Activated CD8-positive, alpha-beta T cell treated with anti-CD3 and anti-CD28 coated beads, Interleukin-2, amount 10 ng/mL, durations not matched to agents 7 days and 5 days (primary cell): Measurements from ENCODE around the gene STX1B. TPM values are rescaled to one million over a fixed set of nuclear protein-coding genes. Genes with fewer than 3 reads are reported as not detected.

Experiments
- ATAC-seq: fragments of 150-1000 bp; cut with Tn5 transposase; one replicate; pipeline ENCODE4 v1.10.0; 2021; ENCODE audit warnings: moderate library complexity
- CTCF ChIA-PET: fragments of 350-600 bp; sonication (Branson Sonifier 250); formaldehyde crosslinking; loops from one replicate; lab custom pipeline; 2021; ENCODE audit warnings: antibody characterized with exemption; lab: Charles Lee
- POLR2A ChIA-PET: fragments of 350-600 bp; sonication (Branson Sonifier 250); formaldehyde crosslinking; loops from one replicate; lab custom pipeline; 2021; ENCODE audit warnings: antibody characterized with exemption; lab: Charles Lee
- DNase-seq: peaks from one replicate; pipeline ENCODE4 v3.0.0-alpha.2; 2020
- H3K27ac Mint-ChIP-seq: one replicate; pipeline ENCODE4 v1.8.0; 2021; ENCODE audit warnings: mild to moderate bottlenecking, mixed read lengths
- H3K27me3 Mint-ChIP-seq: one replicate; pipeline ENCODE4 v1.8.0; 2021; ENCODE audit warnings: low read depth, mixed read lengths
- H3K36me3 Mint-ChIP-seq: one replicate; pipeline ENCODE4 v1.8.0; 2021; ENCODE audit warnings: low read depth, mixed read lengths
- H3K4me1 Mint-ChIP-seq: one replicate; pipeline ENCODE4 v1.8.0; 2021; ENCODE audit warnings: low read depth, mixed read lengths
- H3K4me3 Mint-ChIP-seq: one replicate; pipeline ENCODE4 v1.8.0; 2021; ENCODE audit warnings: mild to moderate bottlenecking, mixed read lengths
- H3K9me3 Mint-ChIP-seq: one replicate; pipeline ENCODE4 v1.8.0; 2022; ENCODE audit warnings: mixed read lengths; ENCODE audit not compliant: insufficient read depth
- total RNA-seq, 2 experiments: library from RNA; stranded (reverse); gene quantifications; one replicate each; pipeline ENCODE4 v1.2.3, GENCODE V29; 2021

The STX1B gene
- total RNA-seq, 2 experiments from 2014 or later, result 1.7 to 2.2 TPM

DNA sequence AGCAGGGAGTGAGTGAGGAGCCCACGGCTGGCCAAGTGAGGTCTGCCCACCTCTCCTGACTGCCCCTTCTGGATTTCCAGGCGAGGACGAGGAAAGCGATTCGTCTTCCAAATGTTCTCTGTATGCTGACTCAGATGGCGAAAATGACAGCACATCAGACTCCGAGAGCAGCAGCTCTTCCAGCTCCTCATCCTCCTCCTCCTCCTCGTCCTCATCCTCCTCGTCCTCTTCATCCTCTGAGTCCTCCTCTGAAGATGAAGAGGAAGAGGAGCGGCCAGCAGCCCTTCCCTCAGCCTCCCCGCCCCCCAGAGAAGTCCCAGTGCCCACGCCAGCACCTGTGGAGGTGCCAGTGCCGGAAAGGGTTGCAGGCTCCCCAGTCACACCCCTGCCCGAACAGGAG, 39.1 kb downstream of the STX1B start:
- Mint-ChIP-seq H3K36me3 (peaks cover 65% of the 10 kb centered on the region), H3K9me3 (no peaks in the 10 kb centered on the region), H3K4me1 (no peaks in the 10 kb centered on the region), H3K27me3 (no peaks in the 10 kb centered on the region), H3K4me3 (no peak overlapping the region), H3K27ac (no peak overlapping the region)
- ChIA-PET CTCF (interaction anchor here (1.2 kb wide), 1 partner anchor 12 kb away, joined by 3 read pairs; no protein-coding TSS in a partner anchor), POLR2A (no interaction called here)
- DNase-seq, result no peak
- no peak for ATAC-seq

DNA sequence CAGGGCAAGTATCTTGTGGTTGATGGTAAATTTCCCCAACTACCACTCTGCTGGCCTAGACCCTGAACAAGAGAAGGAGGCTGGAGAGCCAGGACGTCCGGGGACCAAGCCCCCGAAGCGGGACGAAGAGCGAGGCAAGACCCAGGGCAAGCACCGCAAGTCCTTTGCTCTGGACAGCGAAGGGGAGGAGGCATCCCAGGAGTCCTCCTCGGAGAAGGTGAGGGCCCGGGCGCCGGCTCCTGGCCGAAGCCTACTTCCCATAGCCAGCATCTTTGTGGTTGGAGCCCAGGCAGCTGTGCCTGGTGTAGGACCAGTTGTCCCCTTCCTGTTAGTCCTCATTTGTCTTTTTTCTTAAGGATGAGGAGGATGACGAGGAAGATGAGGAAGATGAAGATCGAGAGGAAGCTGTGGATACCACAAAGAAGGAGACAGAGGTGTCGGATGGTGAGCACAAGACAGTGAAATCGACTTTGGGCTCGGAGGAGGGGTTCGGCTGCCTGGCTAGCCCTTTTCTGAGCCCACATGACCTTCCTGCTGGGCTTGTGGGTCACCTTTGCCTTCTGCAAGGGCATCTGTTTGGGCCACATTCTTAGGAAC, 41.1 kb downstream of the STX1B start:
- Mint-ChIP-seq H3K4me3 (no peak overlapping the region), H3K27me3 (no peaks in the 10 kb centered on the region), H3K9me3 (no peaks in the 10 kb centered on the region), H3K4me1 (no peaks in the 10 kb centered on the region), H3K27ac (no peak overlapping the region), H3K36me3 (peaks cover 69% of the 10 kb centered on the region)
- POLR2A ChIA-PET, result interaction anchor here (0.6 kb wide), 1 partner anchor 114 kb away, joined by 3 read pairs; no protein-coding TSS in a partner anchor
- CTCF ChIA-PET, result interaction anchor here (0.6 to 1.2 kb wide), 3 partner anchors 15 to 173 kb away, joined by 3 to 4 read pairs (median 3); partner anchors contain the start of genes HSD3B7 and VKORC1
- no peak for ATAC-seq
- DNase-seq, result no peak

DNA sequence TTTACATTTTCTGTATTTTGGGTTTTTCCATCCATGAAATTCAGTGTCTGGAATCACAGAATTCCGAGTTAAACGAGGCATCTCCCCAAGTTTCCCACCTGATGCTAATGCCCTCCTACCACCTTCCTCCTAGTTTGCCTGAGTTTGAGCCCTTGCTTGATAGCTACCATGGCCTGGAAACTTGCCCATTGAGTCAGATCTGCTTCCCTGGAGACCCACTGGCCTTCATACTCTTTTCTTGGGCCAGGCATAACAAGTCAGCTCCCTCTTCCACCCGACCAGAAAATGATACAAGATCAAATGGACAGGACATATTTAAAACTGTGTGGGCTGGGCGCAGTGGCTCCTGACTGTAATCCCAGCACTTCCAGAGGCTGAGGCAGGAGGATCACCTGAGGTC, 42.6 kb downstream of the STX1B start:
- Mint-ChIP-seq H3K36me3 (peaks cover 66% of the 10 kb centered on the region), H3K9me3 (no peaks in the 10 kb centered on the region), H3K27ac (no peak overlapping the region), H3K4me1 (no peaks in the 10 kb centered on the region), H3K27me3 (no peaks in the 10 kb centered on the region), H3K4me3 (no peak overlapping the region)
- ATAC-seq, result no peak
- ChIA-PET CTCF (no interaction called here), POLR2A (no interaction called here)
- DNase-seq, result no peak

DNA sequence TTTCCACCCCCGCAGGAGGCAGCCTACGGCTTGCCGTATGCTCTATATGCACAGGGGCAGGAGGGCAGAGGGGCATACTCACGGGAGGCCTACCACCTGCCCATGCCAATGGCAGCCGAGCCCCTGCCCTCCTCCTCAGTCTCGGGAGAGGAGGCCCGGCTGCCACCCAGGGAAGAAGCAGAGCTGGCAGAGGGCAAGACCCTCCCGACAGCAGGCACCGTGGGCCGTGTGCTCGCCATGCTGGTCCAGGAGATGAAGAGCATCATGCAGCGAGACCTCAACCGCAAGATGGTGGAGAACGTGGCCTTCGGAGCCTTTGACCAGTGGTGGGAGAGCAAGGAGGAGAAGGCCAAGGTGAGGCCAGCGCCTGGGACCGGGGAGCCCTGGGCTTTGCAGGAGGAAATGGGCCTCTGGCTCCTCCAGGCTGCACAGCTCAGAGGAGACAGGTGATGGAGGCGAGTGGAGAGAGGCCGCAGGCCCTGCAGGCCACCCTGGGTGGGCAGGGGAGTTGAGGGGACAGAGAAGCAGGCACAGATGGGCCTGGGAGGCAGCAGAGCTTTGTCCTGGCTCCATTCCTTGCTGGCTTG, 44.3 kb downstream of the STX1B start:
- H3K27ac Mint-ChIP-seq, result no peak overlapping the region
- DNase-seq (no peak), ATAC-seq (no peak)
- H3K4me1 Mint-ChIP-seq, result no peaks in the 10 kb centered on the region
- ChIA-PET POLR2A (interaction anchor here (0.5 to 1.3 kb wide), 4 partner anchors 12 to 511 kb away, joined by 3 read pairs; no protein-coding TSS in a partner anchor), CTCF (no interaction called here)
- H3K9me3 Mint-ChIP-seq, result no peaks in the 10 kb centered on the region
- H3K27me3 Mint-ChIP-seq, result no peaks in the 10 kb centered on the region
- no peak overlapping the region for H3K4me3 Mint-ChIP-seq
- peaks cover 63% of the 10 kb centered on the region for H3K36me3 Mint-ChIP-seq

DNA sequence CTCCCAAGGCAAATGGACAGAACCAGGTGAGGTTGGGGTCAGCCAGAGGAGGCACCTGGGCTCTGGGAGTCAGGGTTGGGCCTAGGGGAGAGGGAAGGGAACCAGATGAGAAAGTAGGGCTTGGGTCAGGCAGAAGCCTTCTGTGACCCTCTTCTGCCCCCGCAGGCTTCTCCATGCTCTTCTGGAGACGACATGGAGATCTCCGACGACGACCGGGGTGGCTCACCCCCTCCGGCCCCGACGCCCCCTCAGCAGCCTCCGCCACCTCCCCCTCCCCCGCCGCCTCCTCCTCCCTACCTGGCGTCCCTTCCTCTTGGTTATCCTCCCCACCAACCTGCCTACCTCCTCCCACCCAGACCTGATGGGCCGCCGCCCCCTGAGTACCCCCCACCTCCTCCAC, 45.0 kb downstream of the STX1B start:
- no peaks in the 10 kb centered on the region for H3K27me3 Mint-ChIP-seq
- DNase-seq (no peak), ATAC-seq (no peak)
- ChIA-PET CTCF (no interaction called here), POLR2A (interaction anchor here (0.6 kb wide), 1 partner anchor 198 kb away, joined by 3 read pairs; no protein-coding TSS in a partner anchor)
- H3K4me1 Mint-ChIP-seq, result peaks cover under 1% of the 10 kb centered on the region
- H3K27ac Mint-ChIP-seq, result no peak overlapping the region
- peaks cover 61% of the 10 kb centered on the region for H3K36me3 Mint-ChIP-seq
- H3K4me3 Mint-ChIP-seq, result no peak overlapping the region
- H3K9me3 Mint-ChIP-seq, result no peaks in the 10 kb centered on the region

DNA sequence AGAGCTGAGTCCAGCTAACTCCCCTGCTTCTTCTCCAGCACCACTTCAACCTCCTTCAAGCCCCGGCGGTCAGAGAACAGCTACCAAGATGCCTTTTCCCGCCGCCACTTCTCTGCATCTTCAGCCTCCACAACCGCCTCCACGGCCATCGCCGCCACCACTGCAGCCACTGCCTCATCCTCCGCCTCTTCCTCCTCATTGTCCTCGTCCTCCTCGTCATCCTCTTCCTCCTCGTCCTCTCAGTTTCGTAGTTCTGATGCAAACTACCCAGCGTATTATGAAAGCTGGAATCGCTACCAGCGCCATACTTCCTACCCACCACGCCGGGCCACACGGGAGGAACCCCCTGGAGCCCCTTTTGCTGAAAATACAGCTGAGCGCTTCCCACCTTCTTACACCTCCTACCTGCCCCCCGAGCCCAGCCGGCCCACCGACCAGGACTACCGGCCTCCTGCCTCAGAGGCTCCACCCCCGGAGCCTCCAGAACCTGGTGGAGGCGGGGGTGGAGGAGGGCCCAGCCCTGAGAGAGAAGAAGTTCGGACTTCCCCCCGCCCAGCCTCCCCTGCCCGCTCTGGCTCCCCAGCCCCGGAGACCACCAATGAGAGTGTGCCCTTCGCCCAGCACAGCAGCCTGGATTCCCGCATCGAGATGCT, 45.7 kb downstream of the STX1B start:
- no peak for DNase-seq
- H3K36me3 Mint-ChIP-seq, result peaks cover 67% of the 10 kb centered on the region
- POLR2A ChIA-PET, result no interaction called here
- H3K27me3 Mint-ChIP-seq, result no peaks in the 10 kb centered on the region
- H3K9me3 Mint-ChIP-seq, result no peaks in the 10 kb centered on the region
- H3K4me3 Mint-ChIP-seq, result no peak overlapping the region
- no peak for ATAC-seq
- CTCF ChIA-PET, result interaction anchor here (1.1 kb wide), 1 partner anchor 20 kb away, joined by 3 read pairs; the partner anchor contains the start of gene HSD3B7
- peaks cover 8% of the 10 kb centered on the region for H3K4me1 Mint-ChIP-seq
- no peak overlapping the region for H3K27ac Mint-ChIP-seq

DNA sequence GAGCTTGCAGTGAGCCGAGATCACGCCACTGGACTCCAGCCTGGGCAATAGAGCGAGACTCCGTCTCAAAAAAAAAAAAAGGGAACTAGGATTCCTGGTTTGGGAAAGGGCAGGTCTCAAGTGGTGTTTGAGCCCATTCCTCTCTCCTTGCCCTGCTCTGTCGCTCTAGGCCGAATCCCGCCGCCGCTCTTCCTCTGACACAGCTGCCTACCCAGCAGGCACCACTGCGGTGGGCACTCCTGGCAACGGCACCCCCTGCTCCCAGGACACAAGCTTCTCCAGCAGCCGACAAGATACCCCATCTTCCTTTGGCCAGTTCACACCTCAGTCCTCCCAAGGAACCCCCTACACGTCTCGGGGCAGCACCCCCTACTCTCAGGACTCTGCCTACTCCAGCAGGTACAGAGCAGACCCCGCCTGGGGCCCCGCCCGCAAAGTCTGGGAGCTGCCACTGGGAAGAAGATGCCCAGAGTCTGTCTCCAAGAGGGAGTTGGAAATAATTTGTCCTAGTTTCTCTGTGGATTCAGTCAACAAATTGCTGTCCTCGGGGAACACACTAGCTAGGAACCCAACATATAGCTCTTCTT, 46.4 kb downstream of the STX1B start:
- POLR2A ChIA-PET, result no interaction called here

DNA sequence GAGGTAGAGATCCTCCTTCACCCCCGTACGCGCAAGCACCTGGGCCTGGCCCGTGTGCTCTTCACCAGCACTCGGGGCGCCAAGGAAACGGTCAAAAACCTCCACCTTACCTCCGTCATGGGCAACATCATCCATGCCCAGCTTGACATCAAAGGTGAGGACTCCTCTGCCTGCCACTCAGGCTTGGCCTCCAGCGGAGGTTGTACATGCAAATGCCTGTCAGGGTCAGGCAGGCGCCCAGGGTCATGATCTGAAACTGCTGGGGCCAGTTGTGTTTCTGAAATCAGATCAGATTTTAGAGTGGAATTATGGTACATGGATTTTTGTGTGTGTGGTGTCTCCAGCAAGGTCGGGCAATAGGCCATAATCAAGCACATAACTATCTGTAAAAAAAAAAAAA, 49.1 kb downstream of the STX1B start:
- ATAC-seq (no peak), DNase-seq (no peak)
- Mint-ChIP-seq H3K36me3 (peaks cover 66% of the 10 kb centered on the region), H3K27ac (no peak overlapping the region), H3K9me3 (no peaks in the 10 kb centered on the region), H3K27me3 (no peaks in the 10 kb centered on the region), H3K4me3 (no peak overlapping the region), H3K4me1 (peaks cover 26% of the 10 kb centered on the region)
- CTCF ChIA-PET, result interaction anchor here (0.8 to 2.2 kb wide), 2 partner anchors 20 to 24 kb away, joined by 3 to 8 read pairs; partner anchors contain the start of gene HSD3B7
- POLR2A ChIA-PET, result no interaction called here

More for the DNA sequence above, 46.4 kb downstream of the STX1B start:
- no peak overlapping the region for H3K4me3 Mint-ChIP-seq
- no peaks in the 10 kb centered on the region for H3K27me3 Mint-ChIP-seq
- peaks cover 70% of the 10 kb centered on the region for H3K36me3 Mint-ChIP-seq
- H3K4me1 Mint-ChIP-seq, result peaks cover 15% of the 10 kb centered on the region
- ATAC-seq (no peak), DNase-seq (no peak)
- H3K9me3 Mint-ChIP-seq, result no peaks in the 10 kb centered on the region
- H3K27ac Mint-ChIP-seq, result no peak overlapping the region
- CTCF ChIA-PET, result interaction anchor here (0.8 to 1.1 kb wide), 2 partner anchors 20 to 21 kb away, joined by 3 read pairs; partner anchors contain the start of gene HSD3B7

DNA sequence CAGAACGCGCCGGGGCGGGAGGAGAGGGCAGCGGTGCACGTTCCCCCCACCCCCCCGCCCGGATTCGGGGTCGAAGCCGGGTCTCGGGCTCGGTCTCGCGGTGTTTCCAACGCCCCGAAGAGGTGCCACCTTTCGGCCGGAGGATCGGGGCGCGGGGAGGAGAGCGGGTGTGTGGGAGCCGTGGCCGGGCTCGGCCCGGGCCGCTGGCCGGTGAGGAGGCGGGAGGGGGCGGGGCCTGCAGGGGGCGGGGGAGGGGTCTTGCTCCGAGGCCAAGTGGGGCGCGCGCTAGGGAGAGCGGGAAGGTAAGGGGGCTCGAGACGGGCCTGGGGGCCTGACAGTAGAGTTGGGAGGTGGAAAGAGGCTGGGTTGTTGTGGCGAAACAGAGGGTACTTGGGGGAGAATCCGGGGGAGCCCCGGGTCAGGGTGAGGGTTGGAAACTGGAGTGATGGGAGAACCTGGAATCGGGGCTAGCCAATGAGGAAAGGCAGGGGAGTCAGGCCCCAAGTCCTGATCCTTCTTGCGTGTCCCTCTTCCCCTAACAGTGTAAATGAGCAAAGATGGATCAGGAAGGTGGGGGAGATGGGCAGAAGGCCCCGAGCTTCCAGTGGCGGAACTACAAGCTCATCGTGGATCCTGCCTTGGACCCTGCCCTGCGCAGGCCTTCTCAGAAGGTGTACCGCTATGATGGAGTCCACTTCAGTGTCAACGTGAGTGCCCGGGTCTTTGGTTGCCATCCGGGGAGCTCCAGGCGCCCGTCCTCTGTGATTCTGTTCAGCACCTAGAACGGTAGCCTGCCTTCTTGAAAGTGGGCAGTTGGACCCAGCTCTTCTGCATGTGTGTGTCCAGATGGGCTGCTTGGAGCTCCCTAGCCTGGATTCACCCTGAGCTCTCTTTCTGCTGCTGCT, 52.0 kb downstream of the STX1B start:
- DNase-seq, result no peak
- Mint-ChIP-seq H3K4me1 (peaks cover 39% of the 10 kb centered on the region), H3K27me3 (no peaks in the 10 kb centered on the region), H3K36me3 (peaks cover 46% of the 10 kb centered on the region), H3K9me3 (no peaks in the 10 kb centered on the region), H3K27ac (peak overlapping the region; percentile 90), H3K4me3 (peak overlapping the region; percentile 90)
- CTCF ChIA-PET, result interaction anchor here (0.9 to 1.0 kb wide), 2 partner anchors 9 to 26 kb away, joined by 3 read pairs; partner anchors contain the start of gene ORAI3
- ATAC-seq, result no peak
- POLR2A ChIA-PET, result interaction anchor here (0.8 to 2.7 kb wide), 4 partner anchors 114 to 222 kb away, joined by 3 to 9 read pairs (median 6); partner anchors contain the start of genes FUS, KAT8, ZNF646 and ZNF668

DNA sequence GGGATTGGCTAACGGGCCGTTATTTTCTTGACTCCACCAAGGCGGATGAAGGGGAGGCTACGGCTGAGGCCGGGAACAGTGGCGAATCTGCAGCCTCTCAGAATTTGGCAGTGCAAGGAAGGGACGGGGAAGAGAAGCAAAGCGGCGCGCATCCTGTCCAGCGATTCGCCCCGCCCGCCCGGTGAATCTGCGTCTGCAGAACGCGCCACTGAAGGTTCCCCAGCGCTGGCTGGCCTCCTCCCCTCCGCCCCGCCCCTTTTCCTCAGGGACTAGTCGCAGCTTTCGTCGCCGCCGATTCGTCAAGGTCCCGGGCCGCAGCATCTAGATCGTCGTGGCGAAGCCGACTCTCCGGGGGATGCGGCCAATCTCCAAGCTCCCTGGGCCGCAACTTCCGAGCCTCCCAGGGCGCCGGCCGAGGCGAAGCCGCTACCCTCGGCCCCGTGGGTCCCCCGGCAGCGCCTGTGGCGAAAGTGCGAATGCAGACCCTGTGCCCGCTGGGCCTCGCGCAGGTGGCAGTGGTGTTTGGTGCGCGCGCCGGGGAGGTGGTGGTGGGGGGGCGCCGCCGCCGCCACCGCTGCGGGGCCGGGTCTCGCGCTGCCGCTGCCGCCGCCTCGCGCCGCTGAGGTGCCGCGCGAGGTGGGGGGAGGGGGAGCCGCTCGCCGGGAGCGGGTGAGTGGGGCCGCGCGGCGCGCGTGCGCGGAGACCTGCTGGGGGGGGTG, 52.8 kb downstream of the STX1B start, which contains the start of gene SETD1A:
TSS of gene SETD1A (plus strand) at position 299 of the 719 bp plus-strand sequence. CDS start 978 bp downstream, outside the sequence.
- ChIA-PET CTCF (interaction anchor here (0.9 kb wide), 1 partner anchor 8 kb away, joined by 3 read pairs; the partner anchor contains the start of gene ORAI3), POLR2A (interaction anchor here (0.6 to 2.7 kb wide), 7 partner anchors 8 to 222 kb away, joined by 3 to 9 read pairs (median 3); partner anchors contain the start of genes FUS, ORAI3, VKORC1 and ZNF646)
- H3K27ac Mint-ChIP-seq, result peak within 1 kb of the TSS; percentile 99
- ATAC-seq (peak; percentile 86), DNase-seq (peak; percentile 99)
- H3K27me3 Mint-ChIP-seq, result no peaks in the 10 kb centered on the region
- peaks cover 41% of the 10 kb centered on the region for H3K4me1 Mint-ChIP-seq
- no peaks in the 10 kb centered on the region for H3K9me3 Mint-ChIP-seq
- H3K4me3 Mint-ChIP-seq, result peak within 1 kb of the TSS; percentile 95
- peaks cover 40% of the 10 kb centered on the region for H3K36me3 Mint-ChIP-seq
